Fibroblast of pulmonary artery (primary cell): ENCODE results near the gene CCSER1.
"Not testable (repeated sequence)": the region's sequence is repeated elsewhere in the genome, so short reads cannot be mapped to it uniquely, and the experiment has no call there.

Source experiments
- DNase-seq: peaks from one replicate; pipeline ENCODE4 v3.0.0-alpha.2; 2010; ENCODE audit warnings: low read depth
- H3K4me3 ChIP-seq: replicated peaks from 2 replicates; pipeline ENCODE4 v1.5.1; 2011; ENCODE audit warnings: low read depth, mild to moderate bottlenecking, control low read depth, low read length, moderate library complexity
- TF ChIP-seq, protein P1 (sequence below): IDR thresholded peaks from 2 replicates; pipeline ENCODE4 v1.5.1; 2011; ENCODE audit warnings: mild to moderate bottlenecking, control low read depth, low read length, inconsistent platforms; ENCODE audit errors: missing control alignments

The CCSER1 gene

DNA sequence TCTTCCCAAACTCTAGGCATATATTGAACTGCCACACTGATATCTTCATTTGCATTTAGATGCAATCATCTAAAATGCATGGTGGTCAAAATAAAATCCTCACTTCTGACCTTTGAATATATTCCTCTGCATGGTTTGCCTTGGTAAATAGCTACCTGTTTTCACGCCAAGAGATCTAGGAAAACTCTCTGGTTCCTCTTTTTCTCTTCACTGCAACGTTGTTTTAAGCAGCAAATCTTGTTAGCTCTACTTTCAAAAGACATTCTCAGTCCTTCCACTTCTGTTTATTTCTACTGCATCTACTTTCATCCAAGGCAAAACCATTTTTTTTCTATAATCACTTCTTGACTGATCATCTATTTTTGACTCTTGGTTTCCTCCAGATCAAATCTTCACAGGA, 1174.9 kb downstream of the CCSER1 start:
- TF ChIP-seq, protein P1, sequence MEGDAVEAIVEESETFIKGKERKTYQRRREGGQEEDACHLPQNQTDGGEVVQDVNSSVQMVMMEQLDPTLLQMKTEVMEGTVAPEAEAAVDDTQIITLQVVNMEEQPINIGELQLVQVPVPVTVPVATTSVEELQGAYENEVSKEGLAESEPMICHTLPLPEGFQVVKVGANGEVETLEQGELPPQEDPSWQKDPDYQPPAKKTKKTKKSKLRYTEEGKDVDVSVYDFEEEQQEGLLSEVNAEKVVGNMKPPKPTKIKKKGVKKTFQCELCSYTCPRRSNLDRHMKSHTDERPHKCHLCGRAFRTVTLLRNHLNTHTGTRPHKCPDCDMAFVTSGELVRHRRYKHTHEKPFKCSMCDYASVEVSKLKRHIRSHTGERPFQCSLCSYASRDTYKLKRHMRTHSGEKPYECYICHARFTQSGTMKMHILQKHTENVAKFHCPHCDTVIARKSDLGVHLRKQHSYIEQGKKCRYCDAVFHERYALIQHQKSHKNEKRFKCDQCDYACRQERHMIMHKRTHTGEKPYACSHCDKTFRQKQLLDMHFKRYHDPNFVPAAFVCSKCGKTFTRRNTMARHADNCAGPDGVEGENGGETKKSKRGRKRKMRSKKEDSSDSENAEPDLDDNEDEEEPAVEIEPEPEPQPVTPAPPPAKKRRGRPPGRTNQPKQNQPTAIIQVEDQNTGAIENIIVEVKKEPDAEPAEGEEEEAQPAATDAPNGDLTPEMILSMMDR, result no peak
- H3K4me3 ChIP-seq, result no peak overlapping the region
- DNase-seq, result no peak

DNA sequence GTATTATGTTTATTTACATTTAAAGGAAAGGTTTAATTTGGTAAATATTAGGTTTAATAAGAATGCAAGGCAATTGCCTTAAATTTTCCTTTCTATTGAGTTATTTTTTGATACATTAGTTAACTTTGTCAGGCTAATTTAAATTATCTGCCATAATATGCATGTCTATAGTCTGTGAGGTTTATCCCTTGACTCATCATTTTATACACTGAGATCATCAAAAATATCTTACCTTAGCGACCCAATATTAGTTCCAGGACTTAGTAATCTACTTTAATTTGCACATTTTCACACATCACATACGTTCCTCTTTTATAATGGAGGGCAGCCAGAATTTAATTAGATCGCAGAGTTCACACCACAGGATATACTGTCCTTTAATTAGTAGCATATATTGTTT, 1177.1 kb downstream of the CCSER1 start:
- no peak overlapping the region for H3K4me3 ChIP-seq
- TF ChIP-seq, protein P1, result no peak
- no peak for DNase-seq

- TF ChIP-seq, protein P1, result no peak
- no peak overlapping the region for H3K4me3 ChIP-seq
- DNase-seq, result no peak
Observed at GRCh38 chr4:91317434-91317833, 1190.2 kb downstream of the CCSER1 start.

- no peak for DNase-seq
- no peak overlapping the region for H3K4me3 ChIP-seq
- TF ChIP-seq, protein P1, result no peak
Observed at GRCh38 chr4:91319556-91320268, 1192.5 kb downstream of the CCSER1 start.

DNA sequence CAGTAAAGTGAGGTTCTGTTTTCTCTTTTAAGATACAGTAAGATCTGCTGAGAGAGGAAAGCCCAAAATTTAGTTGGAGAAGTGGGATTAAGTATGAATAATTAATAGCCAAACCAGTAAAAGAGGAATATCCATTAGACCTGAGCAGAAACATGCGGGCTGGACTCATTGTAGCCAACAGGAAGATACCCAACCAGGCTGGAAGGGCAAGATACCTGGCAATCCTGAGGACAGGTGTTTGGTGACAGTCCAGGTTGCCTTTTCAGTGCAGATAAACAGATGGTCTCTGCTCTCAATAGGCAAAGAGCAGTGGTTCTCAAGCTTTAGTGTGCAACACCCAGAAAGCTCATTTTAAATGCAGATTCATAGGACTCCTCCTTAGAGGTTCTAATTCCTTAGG, 1195.8 kb downstream of the CCSER1 start:
- TF ChIP-seq, protein P1, result no peak
- no peak overlapping the region for H3K4me3 ChIP-seq
- DNase-seq, result no peak

DNA sequence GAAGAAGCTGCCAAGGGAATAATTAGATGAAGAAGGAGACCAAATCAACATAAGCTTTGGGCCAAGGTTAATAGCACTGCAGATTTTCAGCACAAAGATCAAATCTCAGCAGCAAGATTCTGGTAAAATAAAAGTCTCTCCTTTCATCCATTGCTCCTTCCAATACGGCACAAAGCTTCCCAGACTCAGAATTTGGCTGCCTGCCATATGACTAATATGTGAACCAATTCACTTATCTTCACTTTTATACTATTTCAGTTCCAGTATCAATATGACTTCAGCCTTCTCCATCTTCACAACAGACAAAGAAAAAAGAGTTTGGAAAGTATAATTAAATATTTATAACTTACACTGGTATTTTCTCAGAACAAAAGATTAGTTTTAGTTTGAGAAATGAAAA, 1198.3 kb downstream of the CCSER1 start:
- no peak overlapping the region for H3K4me3 ChIP-seq
- TF ChIP-seq, protein P1, result no peak
- peak; percentile 94 for DNase-seq

DNA sequence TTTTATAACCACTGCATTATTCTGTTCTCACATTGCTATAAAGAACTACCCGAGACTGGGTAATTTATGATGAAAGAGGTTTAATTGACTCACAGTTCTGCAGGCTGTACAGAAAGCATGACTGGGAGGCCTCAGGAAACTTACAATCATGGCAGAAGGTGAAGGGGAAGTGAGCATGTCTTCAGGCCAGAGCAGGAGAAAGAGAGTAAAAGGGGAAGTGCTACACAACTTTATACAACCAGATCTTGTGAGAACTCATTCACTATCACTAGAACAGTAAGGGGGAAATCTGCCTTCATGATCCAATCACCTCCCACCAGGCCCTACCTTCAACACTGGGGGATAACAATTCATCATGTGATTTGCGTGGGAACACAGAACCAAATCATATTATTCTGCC, 1199.0 kb downstream of the CCSER1 start:
- DNase-seq, H3K4me3 ChIP-seq: not testable (repeated sequence)
